ENCODE results near the gene TRPC4. TPM values are rescaled to one million over a fixed set of nuclear protein-coding genes. Genes with fewer than 3 reads are reported as not detected.

Gene TRPC4
- total RNA-seq, 2 experiments from 2014 or later = not detected

- ChIA-PET POLR2A (interaction anchor here (1.8 kb wide), 1 partner anchor 22 kb away, joined by 4 read pairs; no protein-coding TSS in a partner anchor), CTCF (ENCODE audit: unreplicated experiment) (no interaction called here)
- Histone ChIP-seq H3K27ac (ENCODE audit: low read depth, low read length, poor library complexity, severe bottlenecking) (no peak overlapping the region), H3K4me1 (ENCODE audit: insufficient read depth, low read length, poor library complexity, severe bottlenecking) (no peaks in the 10 kb centered on the region), H3K36me3 (ENCODE audit: insufficient read depth, low read length) (no peaks in the 10 kb centered on the region), H3K4me3 (ENCODE audit: low read depth, low read length, poor library complexity, severe bottlenecking) (no peak overlapping the region), H3K9me3 (ENCODE audit: low read length) (no peaks in the 10 kb centered on the region), H2AFZ (ENCODE audit: low read length) (no peak overlapping the region), H3K9me2 (ENCODE audit: insufficient read depth, low read length) (no peaks in the 10 kb centered on the region), H3K79me2 (ENCODE audit: insufficient read depth, low read depth, low read length) (no peaks in the 10 kb centered on the region), H3K4me2 (ENCODE audit: low read length) (no peak overlapping the region), H4K20me1 (ENCODE audit: insufficient read depth, low read length) (no peaks in the 10 kb centered on the region)
- BruUV-seq (replicated peaks) = no TSS peak
- no peak for DNase-seq (ENCODE audit: low spot score)
- TF ChIP-seq EZH2phosphoT487 (IDR thresholded peaks at IDR 0.05; ENCODE audit: borderline replicate concordance, low read depth, low read length) = no peak
- TF ChIP-seq CTCF (conservative IDR thresholded peaks at IDR 0.05; ENCODE audit: low read length) = no peak
- intact Hi-C loops (cut with micrococcal nuclease; ENCODE audit: unreplicated experiment) = no loop called here
Observed at GRCh38 chr13:37621811-37622361, 247.7 kb downstream of the TRPC4 start.

- no peak for DNase-seq (ENCODE audit: low spot score)
- Histone ChIP-seq H3K4me2 (ENCODE audit: low read length) (no peak overlapping the region), H3K9me3 (ENCODE audit: low read length) (no peaks in the 10 kb centered on the region), H4K20me1 (ENCODE audit: insufficient read depth, low read length) (no peaks in the 10 kb centered on the region; the same call in 1 of the 2 replicates), H2AFZ (ENCODE audit: low read length) (no peak overlapping the region), H3K9me2 (ENCODE audit: insufficient read depth, low read length) (no peaks in the 10 kb centered on the region), H3K79me2 (ENCODE audit: insufficient read depth, low read depth, low read length) (no peaks in the 10 kb centered on the region), H3K4me3 (ENCODE audit: low read depth, low read length, poor library complexity, severe bottlenecking) (no peak overlapping the region), H3K27ac (ENCODE audit: low read depth, low read length, poor library complexity, severe bottlenecking) (no peak overlapping the region), H3K4me1 (ENCODE audit: insufficient read depth, low read length, poor library complexity, severe bottlenecking) (no peaks in the 10 kb centered on the region), H3K36me3 (ENCODE audit: insufficient read depth, low read length) (no peaks in the 10 kb centered on the region)
- CTCF ChIA-PET (ENCODE audit: unreplicated experiment) = no interaction called here
- BruUV-seq (replicated peaks) = no TSS peak
- TF ChIP-seq CTCF (conservative IDR thresholded peaks at IDR 0.05; ENCODE audit: low read length) = no peak
- no peak for TF ChIP-seq EZH2phosphoT487 (IDR thresholded peaks at IDR 0.05; ENCODE audit: borderline replicate concordance, low read depth, low read length)
- POLR2A ChIA-PET = interaction anchor here (0.5 kb wide), 1 partner anchor 359 kb away, joined by 3 read pairs; no protein-coding TSS in a partner anchor
- intact Hi-C loops (cut with micrococcal nuclease; ENCODE audit: unreplicated experiment) = no loop called here
Observed at GRCh38 chr13:37618554-37618953, 251.0 kb downstream of the TRPC4 start.

- CTCF ChIA-PET (ENCODE audit: unreplicated experiment) = no interaction called here
- POLR2A ChIA-PET = no interaction called here
- no peak overlapping the region for H2AFZ ChIP-seq (ENCODE audit: low read length)
- H3K4me2 ChIP-seq (ENCODE audit: low read length) = no peak overlapping the region
- intact Hi-C loops (cut with micrococcal nuclease; ENCODE audit: unreplicated experiment) = no loop called here
- no TSS peak for BruUV-seq (replicated peaks)
- H4K20me1 ChIP-seq (ENCODE audit: insufficient read depth, low read length) = no peaks in the 10 kb centered on the region; the same call in 1 of the 2 replicates
- no peak for TF ChIP-seq CTCF (conservative IDR thresholded peaks at IDR 0.05; ENCODE audit: low read length)
- no peak for TF ChIP-seq EZH2phosphoT487 (IDR thresholded peaks at IDR 0.05; ENCODE audit: borderline replicate concordance, low read depth, low read length)
- no peaks in the 10 kb centered on the region for H3K79me2 ChIP-seq (ENCODE audit: insufficient read depth, low read depth, low read length)
- no peaks in the 10 kb centered on the region for H3K4me1 ChIP-seq (ENCODE audit: insufficient read depth, low read length, poor library complexity, severe bottlenecking)
- no peak overlapping the region for H3K27ac ChIP-seq (ENCODE audit: low read depth, low read length, poor library complexity, severe bottlenecking)
- H3K36me3 ChIP-seq (ENCODE audit: insufficient read depth, low read length) = no peaks in the 10 kb centered on the region
- DNase-seq (ENCODE audit: low spot score) = no peak
- no peaks in the 10 kb centered on the region for H3K9me3 ChIP-seq (ENCODE audit: low read length)
- no peak overlapping the region for H3K4me3 ChIP-seq (ENCODE audit: low read depth, low read length, poor library complexity, severe bottlenecking)
- H3K9me2 ChIP-seq (ENCODE audit: insufficient read depth, low read length) = no peaks in the 10 kb centered on the region
Observed at GRCh38 chr13:37617173-37617572, 252.4 kb downstream of the TRPC4 start.

All from OCI-LY7 (cell line).